DOHH2 (cell line): Measurements from ENCODE around the gene SH2D4B.

Source experiments
- H3F3A ChIP-seq: fragments of 200-600 bp; sonication (generic), shearing (Covaris generic); 2 replicates; pipeline ENCODE4 v1.6.0; 2016; ENCODE audit warnings: antibody characterized with exemption, mild to moderate bottlenecking; ENCODE audit not compliant: control insufficient read depth, insufficient read depth
- H3K27ac ChIP-seq: fragments of 200-600 bp; sonication (generic); 2 replicates; pipeline ENCODE4 v1.5.1; 2014; ENCODE audit warnings: low read depth, mild to moderate bottlenecking, low read length, moderate library complexity
- H3K27me3 ChIP-seq: fragments of 200-600 bp; sonication (generic); 2 replicates; pipeline ENCODE4 v1.6.1; 2014; ENCODE audit warnings: mild to moderate bottlenecking, low read length, mixed read lengths; ENCODE audit not compliant: control insufficient read depth
- H3K36me3 ChIP-seq: fragments of 200-600 bp; sonication (generic); 2 replicates; pipeline ENCODE4 v1.6.1; 2014; ENCODE audit warnings: mild to moderate bottlenecking, low read length, moderate library complexity, mixed read lengths; ENCODE audit not compliant: control insufficient read depth
- H3K4me1 ChIP-seq: fragments of 200-600 bp; sonication (generic); 2 replicates; pipeline ENCODE4 v1.6.1; 2014; ENCODE audit warnings: mild to moderate bottlenecking, low read length, mixed read lengths; ENCODE audit not compliant: control insufficient read depth
- H3K4me2 ChIP-seq: fragments of 200-600 bp; sonication (generic); 2 replicates; pipeline ENCODE4 v1.6.0; 2014; ENCODE audit warnings: mild to moderate bottlenecking, low read length, moderate library complexity
- H3K4me3 ChIP-seq: fragments of 200-600 bp; sonication (generic); 2 replicates; pipeline ENCODE4 v1.5.1; 2014; ENCODE audit warnings: mild to moderate bottlenecking, low read length, mixed read lengths
- H3K79me2 ChIP-seq: fragments of 200-600 bp; sonication (generic); 2 replicates; pipeline ENCODE4 v1.6.1; 2014; ENCODE audit warnings: mild to moderate bottlenecking, low read length, mixed read lengths; ENCODE audit not compliant: control insufficient read depth
- H3K9me2 ChIP-seq: fragments of 200-600 bp; sonication (generic); replicated peaks from 2 replicates; pipeline ENCODE4 v1.6.1; 2014; ENCODE audit warnings: mild to moderate bottlenecking, low read length, mixed read lengths; ENCODE audit not compliant: control insufficient read depth
- H3K9me3 ChIP-seq: fragments of 200-600 bp; sonication (generic); 2 replicates; pipeline ENCODE4 v1.6.1; 2014; ENCODE audit warnings: antibody characterized with exemption, low read length, mixed read lengths; ENCODE audit not compliant: control insufficient read depth, insufficient read depth
- H4K20me1 ChIP-seq: fragments of 200-600 bp; sonication (generic); 2 replicates; pipeline ENCODE4 v1.6.0; 2014; ENCODE audit warnings: low read depth, mild to moderate bottlenecking, antibody characterized with exemption, low read length, moderate library complexity; ENCODE audit not compliant: control insufficient read depth, insufficient read depth
- EZH2phosphoT487 ChIP-seq: fragments of 200-600 bp; sonication (generic); IDR thresholded peaks from 2 replicates; pipeline ENCODE4 v1.6.1; 2017; ENCODE audit warnings: borderline replicate concordance, mild to moderate bottlenecking, antibody characterized with exemption, low read length, moderate library complexity, mixed read lengths
- TF ChIP-seq, protein P1 (sequence below): fragments of 200-600 bp; sonication (generic); IDR thresholded peaks from one replicate; pipeline ENCODE4 v1.5.1; 2014; ENCODE audit warnings: antibody characterized with exemption, mild to moderate bottlenecking, low read depth, low read length; ENCODE audit not compliant: poor library complexity, severe bottlenecking

SH2D4B gene

DNA sequence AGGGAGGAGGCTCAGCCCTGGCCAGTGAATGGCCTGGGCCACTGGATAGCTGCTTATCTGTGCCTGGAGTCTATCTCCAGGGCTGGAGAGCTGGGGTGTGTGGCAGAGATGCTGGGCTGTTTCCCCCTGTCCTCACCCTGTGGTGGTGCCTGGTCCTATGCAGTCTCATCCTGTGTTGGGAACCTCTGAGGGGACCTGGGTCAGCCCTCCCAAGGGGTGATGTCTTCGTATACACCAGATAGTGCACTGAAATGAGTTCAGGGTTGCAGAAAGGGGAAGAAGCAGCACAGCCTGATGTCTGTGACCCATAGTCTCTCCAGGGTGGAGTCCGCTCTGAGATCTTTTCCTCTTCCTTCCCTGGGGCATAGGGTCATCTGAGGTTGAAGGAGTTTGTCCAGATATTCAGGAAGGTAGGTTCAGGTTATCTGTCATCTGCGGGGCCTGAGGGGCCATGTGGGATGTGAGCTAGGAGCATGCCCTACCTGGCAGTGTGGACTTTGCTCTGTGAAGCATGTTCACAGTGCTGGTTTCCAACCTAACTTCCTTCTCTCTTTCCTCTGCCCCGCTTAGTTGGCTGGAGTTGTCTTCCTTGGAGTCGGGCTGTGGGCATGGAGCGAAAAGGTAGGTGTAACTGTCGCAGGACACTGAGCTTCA lies 33.4 kb upstream of the SH2D4B start:
- Histone ChIP-seq H3K27ac (no peak overlapping the region), H3F3A (no peaks in the 10 kb centered on the region), H3K4me1 (peaks cover 22% of the 10 kb centered on the region), H3K9me3 (no peaks in the 10 kb centered on the region), H3K9me2 (no peaks in the 10 kb centered on the region), H3K4me2 (no peak overlapping the region), H4K20me1 (peaks cover 2% of the 10 kb centered on the region; the same call in 1 of the 2 replicates), H3K36me3 (peaks cover 2% of the 10 kb centered on the region; the same call in 1 of the 2 replicates), H3K79me2 (peaks cover 14% of the 10 kb centered on the region), H3K4me3 (no peak overlapping the region), H3K27me3 (no peaks in the 10 kb centered on the region)
- TF ChIP-seq EZH2phosphoT487, result no peak
- TF ChIP-seq, protein P1, sequence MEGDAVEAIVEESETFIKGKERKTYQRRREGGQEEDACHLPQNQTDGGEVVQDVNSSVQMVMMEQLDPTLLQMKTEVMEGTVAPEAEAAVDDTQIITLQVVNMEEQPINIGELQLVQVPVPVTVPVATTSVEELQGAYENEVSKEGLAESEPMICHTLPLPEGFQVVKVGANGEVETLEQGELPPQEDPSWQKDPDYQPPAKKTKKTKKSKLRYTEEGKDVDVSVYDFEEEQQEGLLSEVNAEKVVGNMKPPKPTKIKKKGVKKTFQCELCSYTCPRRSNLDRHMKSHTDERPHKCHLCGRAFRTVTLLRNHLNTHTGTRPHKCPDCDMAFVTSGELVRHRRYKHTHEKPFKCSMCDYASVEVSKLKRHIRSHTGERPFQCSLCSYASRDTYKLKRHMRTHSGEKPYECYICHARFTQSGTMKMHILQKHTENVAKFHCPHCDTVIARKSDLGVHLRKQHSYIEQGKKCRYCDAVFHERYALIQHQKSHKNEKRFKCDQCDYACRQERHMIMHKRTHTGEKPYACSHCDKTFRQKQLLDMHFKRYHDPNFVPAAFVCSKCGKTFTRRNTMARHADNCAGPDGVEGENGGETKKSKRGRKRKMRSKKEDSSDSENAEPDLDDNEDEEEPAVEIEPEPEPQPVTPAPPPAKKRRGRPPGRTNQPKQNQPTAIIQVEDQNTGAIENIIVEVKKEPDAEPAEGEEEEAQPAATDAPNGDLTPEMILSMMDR, result no peak

DNA sequence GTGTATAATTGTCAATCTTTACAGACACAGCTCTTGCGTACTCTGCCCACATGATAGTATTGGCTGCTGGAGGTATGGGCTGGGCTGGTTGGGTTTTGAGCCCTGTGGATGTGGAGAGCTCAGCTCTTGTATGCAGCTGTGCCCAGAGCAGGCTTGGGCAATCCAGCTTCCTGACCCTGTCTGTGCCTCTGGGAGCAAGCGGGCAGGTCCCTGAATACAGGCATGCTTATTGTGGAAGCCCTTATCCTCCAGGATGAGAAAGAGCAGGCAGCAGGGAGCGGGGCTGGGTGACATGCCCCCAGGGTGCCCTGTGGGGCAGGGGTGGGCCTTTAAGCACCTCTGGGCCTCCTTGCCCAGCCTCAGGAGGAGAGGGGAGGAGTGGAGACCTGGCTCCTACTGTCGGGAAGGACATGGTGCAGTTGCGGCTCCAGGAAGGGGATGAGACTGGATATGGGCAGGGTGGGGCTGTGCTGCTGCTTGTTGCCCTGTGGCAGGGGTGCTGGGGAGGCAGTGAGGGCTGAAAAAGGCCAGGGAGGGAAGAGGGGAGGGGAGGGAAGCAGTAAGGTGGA lies 32.7 kb upstream of the SH2D4B start:
- Histone ChIP-seq H3F3A (no peaks in the 10 kb centered on the region), H3K79me2 (peaks cover 7% of the 10 kb centered on the region), H3K27ac (no peak overlapping the region), H3K4me2 (no peak overlapping the region), H3K27me3 (no peaks in the 10 kb centered on the region), H3K4me1 (peaks cover 15% of the 10 kb centered on the region), H3K9me3 (no peaks in the 10 kb centered on the region), H3K36me3 (no peaks in the 10 kb centered on the region; the same call in 1 of the 2 replicates), H4K20me1 (peaks cover 2% of the 10 kb centered on the region; the same call in 1 of the 2 replicates), H3K9me2 (no peaks in the 10 kb centered on the region), H3K4me3 (no peak overlapping the region)
- TF ChIP-seq, protein P1, result no peak
- no peak for TF ChIP-seq EZH2phosphoT487

DNA sequence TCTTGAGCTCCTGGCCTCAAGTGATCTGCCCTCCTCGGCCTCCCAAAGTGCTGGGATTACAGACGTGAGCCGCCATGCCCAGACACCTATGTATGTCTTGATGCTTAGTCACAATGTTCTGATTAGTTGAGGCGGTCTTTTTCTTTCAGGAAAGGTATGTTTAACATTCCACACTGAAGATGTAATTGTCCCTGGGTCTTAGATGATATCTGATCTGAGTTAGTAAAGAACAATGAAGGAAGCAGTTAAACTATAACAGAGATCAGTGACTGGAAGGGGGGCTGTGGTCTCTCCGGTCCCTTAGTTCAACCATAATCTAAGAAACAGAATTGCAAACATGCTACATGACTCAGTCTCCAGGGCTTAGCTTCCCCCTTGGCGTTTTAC lies 31.5 kb upstream of the SH2D4B start:
- Histone ChIP-seq H3K4me2 (no peak overlapping the region), H4K20me1 (peaks cover 2% of the 10 kb centered on the region; the same call in 1 of the 2 replicates), H3K27me3 (no peaks in the 10 kb centered on the region), H3K79me2 (peaks cover 2% of the 10 kb centered on the region), H3K4me3 (no peak overlapping the region), H3K9me3 (no peaks in the 10 kb centered on the region), H3K27ac (no peak overlapping the region), H3F3A (no peaks in the 10 kb centered on the region), H3K4me1 (peaks cover 5% of the 10 kb centered on the region; the same call in 1 of the 2 replicates), H3K9me2 (no peaks in the 10 kb centered on the region), H3K36me3 (no peaks in the 10 kb centered on the region; the same call in 1 of the 2 replicates)
- TF ChIP-seq, protein P1, result no peak
- no peak for TF ChIP-seq EZH2phosphoT487
